Caco-2 (cell line): ENCODE data around the gene RPA1. TPM values are rescaled to one million over a fixed set of nuclear protein-coding genes. Genes with fewer than 3 reads are reported as not detected.
"Not testable (repeated sequence)": the region's sequence is repeated elsewhere in the genome, so short reads cannot be mapped to it uniquely, and the experiment has no call there.

Experiments
- BruUV-seq: library from RNA; stranded (reverse); fragments of 400-500 nt; replicated peaks from 2 replicates; lab custom pipeline; 2021; lab: Mats Ljungman, UMichigan
- CTCF ChIA-PET: fragments of 300-600 bp; sonication (Branson Sonifier 250); formaldehyde crosslinking; loops from one replicate; lab custom pipeline; 2022; ENCODE audit warnings: antibody characterized with exemption; lab: Charles Lee
- POLR2A ChIA-PET: fragments of 300-600 bp; sonication (Branson Sonifier 250); formaldehyde crosslinking; loops from one replicate; lab custom pipeline; 2022; ENCODE audit warnings: antibody characterized with exemption; lab: Charles Lee
- DNase-seq, 2 experiments: peaks; one replicate each; pipeline versions ENCODE4 v3.0.0 to v3.0.0-alpha.2; 2020 to 2022
- H3K27me3 ChIP-seq: replicated peaks from 2 replicates; pipeline ENCODE4 v1.6.0; 2011; ENCODE audit warnings: low read length; ENCODE audit not compliant: control insufficient read depth, insufficient read depth
- H3K36me3 ChIP-seq: 2 replicates; pipeline ENCODE4 v1.5.1; 2011; ENCODE audit warnings: low read length; ENCODE audit not compliant: control insufficient read depth, insufficient read depth
- H3K4me1 ChIP-seq: fragments of 250-450 bp; sonication (Bioruptor Pico); 2 replicates; pipeline ENCODE4 v1.5.1; 2020; ENCODE audit warnings: mild to moderate bottlenecking
- H3K4me3 ChIP-seq: 2 replicates; pipeline ENCODE4 v1.5.1; 2011; ENCODE audit warnings: low read depth, mild to moderate bottlenecking, control low read depth, low read length
- H3K9me3 ChIP-seq: fragments of 250-450 bp; sonication (Bioruptor Pico); 2 replicates; pipeline ENCODE4 v1.5.1; 2020; ENCODE audit warnings: mild to moderate bottlenecking, moderate library complexity
- H3K27ac Mint-ChIP-seq: one replicate; pipeline ENCODE4 v1.8.0; 2022; ENCODE audit warnings: mixed read lengths; ENCODE audit not compliant: unreplicated experiment
- H3K27me3 Mint-ChIP-seq: one replicate; pipeline ENCODE4 v1.8.0; 2022; ENCODE audit warnings: mixed read lengths; ENCODE audit not compliant: insufficient read depth, unreplicated experiment
- H3K36me3 Mint-ChIP-seq: one replicate; pipeline ENCODE4 v1.8.0; 2022; ENCODE audit warnings: mild to moderate bottlenecking, mixed read lengths; ENCODE audit not compliant: insufficient read depth, unreplicated experiment
- H3K4me1 Mint-ChIP-seq: one replicate; pipeline ENCODE4 v1.8.0; 2022; ENCODE audit warnings: low read depth, mixed read lengths; ENCODE audit not compliant: unreplicated experiment
- H3K4me3 Mint-ChIP-seq: one replicate; pipeline ENCODE4 v1.8.0; 2022; ENCODE audit warnings: mild to moderate bottlenecking, moderate library complexity, mixed read lengths; ENCODE audit not compliant: unreplicated experiment
- H3K9me3 Mint-ChIP-seq: one replicate; pipeline ENCODE4 v1.8.0; 2022; ENCODE audit warnings: mixed read lengths; ENCODE audit not compliant: unreplicated experiment
- CTCF ChIP-seq, 2 experiments: fragments of 200-600 bp in 1 of 2; IDR thresholded peaks; 1 replicate in 1 of 2; 2 replicates in 1 of 2; pipeline versions ENCODE4 v1.5.1 to v1.8.0; 2011 to 2022; ENCODE audit warnings: antibody characterized with exemption in 1 of 2, control low read depth in 1 of 2, inconsistent platforms in 1 of 2, low read depth in 1 of 2, low read length in 1 of 2, mild to moderate bottlenecking in 1 of 2, moderate library complexity in 1 of 2; ENCODE audit not compliant: insufficient read depth in 1 of 2, severe bottlenecking in 1 of 2, unreplicated experiment in 1 of 2
- intact Hi-C: fragments of 100-400 bp; cut with micrococcal nuclease; formaldehyde crosslinking; loops from one replicate; pipeline ENCODE4 v1.10.0; 2022; ENCODE audit not compliant: unreplicated experiment
- total RNA-seq: library from RNA; stranded (reverse); gene quantifications from 2 replicates; pipeline ENCODE4 v1.2.3, GENCODE V29; 2022

Gene RPA1
- total RNA-seq, 1 experiment from 2014 or later: 167 TPM

GRCh38 chr17:1793447-1793806, 36.4 kb upstream of the RPA1 start:
- Mint-ChIP-seq H3K27ac (no peak overlapping the region), H3K4me3 (no peak overlapping the region), H3K4me1 (no peaks in the 10 kb centered on the region), H3K36me3 (peaks cover 44% of the 10 kb centered on the region), H3K9me3 (no peaks in the 10 kb centered on the region), H3K27me3 (no peaks in the 10 kb centered on the region)
- Histone ChIP-seq H3K4me1 (no peaks in the 10 kb centered on the region), H3K27me3 (no peaks in the 10 kb centered on the region), H3K36me3 (no peaks in the 10 kb centered on the region), H3K4me3 (no peak overlapping the region), H3K9me3 (no peaks in the 10 kb centered on the region)
- no peak for DNase-seq
- no TSS peak for BruUV-seq
- no peak for TF ChIP-seq CTCF (IDR thresholded peaks at IDR 0.05; ENCODE audit: insufficient read depth in 1 of 2, low read depth in 1 of 2, low read length in 1 of 2, severe bottlenecking in 1 of 2, unreplicated experiment in 1 of 2)
- ChIA-PET POLR2A (no interaction called here), CTCF (interaction anchor here (0.6 kb wide), 1 partner anchor 70 kb away, joined by 6 read pairs; no protein-coding TSS in a partner anchor)
- intact Hi-C loops: no loop called here

GRCh38 chr17:1796800-1797199, 33.0 kb upstream of the RPA1 start:
- Histone ChIP-seq H3K9me3 (no peaks in the 10 kb centered on the region), H3K4me1 (no peaks in the 10 kb centered on the region), H3K36me3 (no peaks in the 10 kb centered on the region), H3K4me3 (no peak overlapping the region), H3K27me3 (no peaks in the 10 kb centered on the region)
- CTCF ChIA-PET: interaction anchor here (1.1 to 1.6 kb wide), 2 partner anchors 27 to 76 kb away, joined by 5 to 8 read pairs; no protein-coding TSS in a partner anchor
- no peak overlapping the region for H3K27ac Mint-ChIP-seq
- no peak overlapping the region for H3K4me3 Mint-ChIP-seq
- no TSS peak for BruUV-seq
- H3K36me3 Mint-ChIP-seq: peaks cover 51% of the 10 kb centered on the region
- intact Hi-C loops: no loop called here
- H3K9me3 Mint-ChIP-seq: no peaks in the 10 kb centered on the region
- no peak for TF ChIP-seq CTCF (IDR thresholded peaks at IDR 0.05; ENCODE audit: insufficient read depth in 1 of 2, low read depth in 1 of 2, low read length in 1 of 2, severe bottlenecking in 1 of 2, unreplicated experiment in 1 of 2)
- no peaks in the 10 kb centered on the region for H3K4me1 Mint-ChIP-seq
- H3K27me3 Mint-ChIP-seq: no peaks in the 10 kb centered on the region
- POLR2A ChIA-PET: no interaction called here
- no peak for DNase-seq

- CTCF ChIA-PET: interaction anchor here (1.1 to 1.6 kb wide), 2 partner anchors 27 to 76 kb away, joined by 5 to 8 read pairs; no protein-coding TSS in a partner anchor
Measured at GRCh38 chr17:1797323-1797722, 32.5 kb upstream of the RPA1 start.

GRCh38 chr17:1797846-1798245, 32.0 kb upstream of the RPA1 start:
- peaks cover 60% of the 10 kb centered on the region for H3K36me3 Mint-ChIP-seq
- H3K27me3 ChIP-seq, H3K4me1 Mint-ChIP-seq, DNase-seq, BruUV-seq, intact Hi-C loops, H3K9me3 ChIP-seq, H3K4me3 ChIP-seq, H3K27ac Mint-ChIP-seq, H3K36me3 ChIP-seq, H3K4me1 ChIP-seq, H3K27me3 Mint-ChIP-seq, H3K4me3 Mint-ChIP-seq, H3K9me3 Mint-ChIP-seq: not testable (repeated sequence)
- CTCF ChIA-PET: interaction anchor here (0.7 to 1.6 kb wide), 3 partner anchors 14 to 77 kb away, joined by 3 to 8 read pairs (median 4); no protein-coding TSS in a partner anchor
- POLR2A ChIA-PET: interaction anchor here (0.6 to 1.0 kb wide), 2 partner anchors 26 to 28 kb away, joined by 3 to 4 read pairs; no protein-coding TSS in a partner anchor

More at GRCh38 chr17:1797323-1797722, 32.5 kb upstream of the RPA1 start:
- Histone ChIP-seq H3K27me3 (no peaks in the 10 kb centered on the region), H3K4me1 (no peaks in the 10 kb centered on the region), H3K36me3 (no peaks in the 10 kb centered on the region), H3K4me3 (no peak overlapping the region), H3K9me3 (no peaks in the 10 kb centered on the region)
- POLR2A ChIA-PET: interaction anchor here (0.6 to 1.0 kb wide), 2 partner anchors 25 to 28 kb away, joined by 3 to 4 read pairs; no protein-coding TSS in a partner anchor
- Mint-ChIP-seq H3K4me3 (no peak overlapping the region), H3K36me3 (peaks cover 55% of the 10 kb centered on the region), H3K4me1 (no peaks in the 10 kb centered on the region), H3K9me3 (no peaks in the 10 kb centered on the region), H3K27me3 (no peaks in the 10 kb centered on the region), H3K27ac (no peak overlapping the region)
- no peak for DNase-seq
- intact Hi-C loops: no loop called here
- TF ChIP-seq CTCF (IDR thresholded peaks at IDR 0.05; ENCODE audit: insufficient read depth in 1 of 2, low read depth in 1 of 2, low read length in 1 of 2, severe bottlenecking in 1 of 2, unreplicated experiment in 1 of 2): no peak
- no TSS peak for BruUV-seq
